Activated T-cell treated with anti-CD3 and anti-CD28 coated beads, Interleukin-2, amount 50 U/mL, for 1 hour (primary cell): ENCODE results near the gene NPPC.
A peak's percentile ranks its signal among the peaks of the same experiment; 100 is the strongest.

Experiments
- DNase-seq: peaks from one replicate; pipeline ENCODE4 v3.0.0-alpha.2; 2020

The NPPC gene

DNA sequence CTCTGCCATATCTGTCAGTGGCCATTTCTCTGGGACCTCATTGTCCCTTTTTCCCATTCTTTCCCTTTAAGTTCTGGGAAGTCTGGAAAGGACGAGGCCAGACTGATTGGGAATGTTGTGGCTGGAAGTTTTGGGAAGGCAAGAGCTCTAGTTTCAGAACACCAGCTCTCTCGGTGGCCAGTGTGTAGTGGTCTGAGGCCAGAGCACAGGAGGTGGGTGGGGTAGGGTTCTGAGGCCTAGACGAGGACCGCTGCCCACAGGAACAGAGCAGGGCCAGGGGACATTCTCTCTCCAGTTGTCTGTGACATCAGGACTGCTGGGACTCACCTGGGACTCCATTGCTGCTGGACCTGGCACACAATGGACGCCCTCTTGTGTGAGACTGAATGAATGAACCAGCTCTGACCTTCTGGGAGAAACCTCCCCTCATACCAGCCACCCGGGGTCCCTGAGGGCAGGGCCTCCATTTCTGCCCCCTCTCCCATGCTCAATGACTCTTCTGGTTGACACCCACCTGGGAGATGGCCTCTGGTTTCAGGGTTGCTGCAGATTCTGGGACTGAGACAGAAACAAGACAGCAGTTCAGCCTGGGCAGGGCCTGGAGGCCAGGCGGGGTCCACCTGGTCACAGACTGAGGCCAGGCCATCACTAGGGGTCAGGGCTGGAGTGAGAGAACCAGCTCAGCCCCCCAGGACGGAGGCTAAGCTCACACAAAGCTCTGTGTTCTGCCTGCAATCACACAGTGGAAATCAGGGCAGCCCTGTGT is 8.4 kb upstream of the NPPC start:
- DNase-seq = no peak

DNA sequence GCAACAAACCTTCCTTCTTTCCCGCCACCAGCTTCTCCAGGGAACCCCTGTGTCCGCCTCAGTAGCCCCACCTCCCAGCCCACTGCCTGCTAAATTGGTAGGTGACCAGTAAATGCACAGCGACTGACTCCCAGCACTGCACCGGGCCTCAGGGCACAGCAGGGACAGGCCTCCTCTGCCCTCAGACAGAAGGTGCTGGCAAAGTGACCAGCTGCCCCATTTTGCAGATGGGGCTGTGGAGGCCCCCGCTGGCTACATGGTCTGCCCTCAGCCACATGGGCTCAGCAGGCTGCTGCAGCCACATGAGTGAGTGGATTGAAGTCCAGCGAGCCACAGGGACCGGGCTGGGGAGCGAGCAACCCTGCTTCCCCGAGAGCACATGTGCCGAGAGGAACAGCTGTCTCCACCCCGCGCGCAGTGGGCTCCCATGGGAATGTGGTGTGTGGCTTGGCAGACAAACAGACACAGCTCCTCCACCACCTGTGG is 7.8 kb upstream of the NPPC start:
- DNase-seq = no peak

DNA sequence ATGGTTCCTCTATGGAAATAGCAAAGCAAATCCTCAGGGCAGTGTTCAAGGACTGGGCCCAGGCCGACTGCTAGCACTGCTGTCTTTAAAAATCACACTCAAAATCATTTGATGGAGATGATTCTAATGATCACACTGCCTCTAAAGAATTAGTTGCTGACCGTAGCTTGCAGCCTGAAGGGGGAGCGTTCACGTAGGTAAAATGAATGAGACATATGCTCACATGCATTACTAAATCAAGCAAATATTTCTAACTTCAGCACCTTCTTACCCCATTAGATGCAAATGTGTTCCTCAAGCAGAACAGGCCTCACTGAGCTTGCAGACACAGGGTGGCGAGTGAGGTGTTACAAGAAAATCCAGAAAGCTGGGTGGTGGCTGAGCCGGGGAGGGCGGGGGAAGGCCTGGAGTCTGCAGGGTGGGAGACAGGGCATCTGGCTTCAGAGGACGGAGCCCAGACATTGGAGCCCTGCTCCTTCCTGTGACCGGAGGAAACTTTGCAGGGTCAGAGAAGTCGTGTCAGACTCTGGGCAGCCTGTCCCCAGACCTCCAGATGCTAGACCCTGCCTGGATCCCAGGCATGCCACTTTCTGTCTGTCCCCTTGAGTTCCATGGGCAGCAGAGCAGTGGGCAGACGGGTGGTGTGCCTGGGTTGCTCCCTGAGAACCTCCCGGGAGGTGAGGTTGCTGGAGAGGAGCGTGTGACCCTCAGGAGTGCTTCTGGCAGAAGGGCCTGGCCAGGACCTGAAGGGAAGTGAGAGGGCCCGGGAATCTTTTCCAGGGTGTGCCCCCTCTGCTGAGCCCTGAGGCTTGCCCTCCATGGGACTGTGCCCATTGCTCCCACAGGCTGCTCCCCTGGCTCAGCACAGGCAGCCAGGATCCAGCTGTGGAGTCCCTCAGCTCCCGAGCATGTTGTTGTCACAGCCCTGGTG is 7.1 kb upstream of the NPPC start:
- no peak for DNase-seq

DNA sequence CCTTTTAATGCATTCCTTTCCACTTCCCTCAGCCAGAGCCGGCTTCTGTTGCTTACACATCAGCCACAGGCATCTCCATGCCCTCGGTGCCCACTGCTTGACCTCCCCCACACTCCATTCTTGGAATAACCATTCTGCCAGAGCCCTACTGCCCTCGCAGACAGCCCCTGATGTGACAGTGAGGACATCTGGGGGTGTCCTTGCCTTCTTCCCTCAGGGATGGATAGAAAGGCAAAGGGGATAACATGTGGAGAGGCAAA is 6.4 kb upstream of the NPPC start:
- DNase-seq = no peak

DNA sequence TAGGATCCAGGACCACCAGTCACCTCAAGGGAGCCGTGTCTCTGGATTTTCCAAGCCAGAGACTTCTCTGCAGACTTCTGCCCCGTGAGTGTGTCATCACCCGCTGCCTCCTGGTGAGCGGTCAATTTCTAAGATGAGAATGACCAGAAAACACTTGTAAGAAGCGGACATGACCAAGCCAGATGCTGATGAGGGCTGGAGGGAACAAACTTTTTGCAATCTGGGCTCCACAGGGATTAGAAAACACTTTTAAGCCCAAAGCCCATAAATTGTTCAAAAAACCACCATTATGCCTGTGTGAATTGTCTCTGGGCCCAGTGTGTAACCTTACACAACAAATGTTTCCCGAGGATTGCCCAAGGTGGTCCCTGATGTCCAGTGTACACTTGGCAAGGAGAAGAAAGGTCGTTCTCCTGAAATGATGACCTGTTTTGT is 5.3 kb upstream of the NPPC start:
- DNase-seq = no peak

DNA sequence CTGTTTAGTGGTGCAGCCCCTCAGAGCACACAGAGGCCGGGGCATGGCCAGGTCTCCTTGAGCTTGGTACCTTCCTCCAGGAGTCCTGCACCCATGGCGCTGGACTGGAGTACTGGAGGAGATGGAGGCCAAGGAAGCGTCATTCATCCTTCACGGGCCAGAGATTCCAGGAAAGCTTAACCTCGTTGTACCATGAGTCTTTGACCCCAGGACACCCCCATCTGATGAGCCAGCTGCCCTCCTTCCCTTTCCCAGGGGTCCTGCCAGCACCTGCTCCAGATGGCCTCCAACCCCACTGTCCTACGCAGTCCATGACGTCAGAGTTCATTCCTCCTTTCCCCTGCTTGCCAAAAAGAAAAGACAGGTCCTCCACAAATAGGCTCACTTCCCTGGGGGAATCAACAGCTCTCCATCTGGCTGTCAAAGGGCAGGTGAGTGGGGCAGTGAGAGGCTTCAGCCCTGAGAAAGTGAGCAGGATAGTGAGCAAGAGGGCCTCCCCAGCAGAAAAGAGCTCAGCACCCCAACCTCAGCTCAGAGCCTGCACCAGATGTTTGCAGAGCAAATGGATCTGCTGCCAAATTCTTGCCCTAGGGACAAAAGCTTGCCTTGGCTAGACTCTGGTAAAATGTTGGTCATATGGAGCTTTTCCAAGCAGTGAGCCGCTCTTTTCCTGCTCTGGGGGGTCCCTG is 4.5 kb upstream of the NPPC start:
- no peak for DNase-seq

DNA sequence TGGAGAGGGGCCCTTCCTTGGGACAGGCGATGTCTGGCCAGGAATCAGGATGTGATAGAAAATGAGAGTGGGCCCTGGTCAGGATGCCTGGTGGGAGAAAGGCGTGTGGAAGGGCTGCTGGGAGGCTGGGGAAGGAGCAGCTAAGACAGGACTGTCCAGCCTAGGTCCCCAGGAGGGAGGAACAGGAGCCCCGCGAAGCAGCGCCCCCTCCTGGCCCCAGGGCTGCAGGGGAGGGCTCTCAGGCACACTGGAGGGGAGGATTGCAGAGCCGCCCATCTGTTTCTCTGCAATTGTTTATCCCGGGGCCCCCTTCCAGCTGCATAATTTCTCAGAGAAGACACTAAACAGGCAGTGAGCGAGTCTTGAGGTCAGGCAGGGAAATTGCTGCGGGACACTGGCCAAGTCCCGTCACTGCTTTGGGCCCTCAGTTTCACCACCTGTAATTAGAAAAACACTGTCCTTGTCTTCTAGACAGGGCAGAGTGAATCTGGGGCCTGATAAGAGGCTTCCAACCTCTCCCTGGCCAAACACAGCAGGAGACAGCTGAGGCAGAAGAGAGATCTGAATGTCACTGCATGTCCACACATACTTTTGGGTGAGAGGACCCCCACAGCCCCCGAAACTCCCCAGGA is 3.9 kb upstream of the NPPC start:
- DNase-seq = no peak

DNA sequence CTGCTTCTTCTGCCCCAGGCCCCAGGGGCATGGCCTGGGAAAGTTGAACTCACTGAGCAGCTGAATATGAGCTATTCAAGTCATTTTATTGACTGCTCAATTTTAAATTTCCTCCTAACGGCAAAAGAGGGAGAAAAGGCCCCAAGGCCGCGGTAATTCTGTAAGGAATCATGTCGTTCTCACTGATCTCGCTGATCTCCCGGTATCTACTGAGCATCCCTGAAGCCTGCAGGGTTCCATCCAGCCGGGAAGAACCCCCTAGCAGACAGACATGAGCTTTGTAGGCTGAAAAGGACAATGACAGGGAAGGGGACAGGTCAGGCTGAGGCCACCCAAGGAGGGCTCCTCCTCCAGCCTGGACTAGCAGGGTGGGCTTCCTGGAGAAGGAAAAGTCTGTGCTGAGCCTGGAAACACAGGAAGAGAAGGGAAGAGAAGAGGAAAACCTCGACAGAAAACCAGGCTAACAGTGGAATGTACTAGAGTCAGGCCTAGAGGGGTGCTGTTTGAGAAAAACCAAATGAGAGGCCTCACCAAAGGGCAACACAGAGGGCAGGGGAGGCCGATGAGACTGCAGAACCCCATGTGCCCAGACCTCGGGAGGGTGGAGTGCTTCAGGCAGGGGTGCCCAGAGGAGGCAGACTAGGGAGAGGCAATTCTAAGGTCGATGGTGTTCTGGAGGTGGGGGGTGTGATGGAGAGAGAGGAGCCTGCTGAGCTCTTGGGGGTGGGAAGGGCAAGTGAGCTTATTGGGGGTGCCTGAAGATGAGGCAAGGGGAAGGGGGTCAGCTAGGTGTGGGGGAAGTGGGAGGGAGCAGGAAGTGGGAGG is 2.9 kb upstream of the NPPC start:
- DNase-seq = no peak

DNA sequence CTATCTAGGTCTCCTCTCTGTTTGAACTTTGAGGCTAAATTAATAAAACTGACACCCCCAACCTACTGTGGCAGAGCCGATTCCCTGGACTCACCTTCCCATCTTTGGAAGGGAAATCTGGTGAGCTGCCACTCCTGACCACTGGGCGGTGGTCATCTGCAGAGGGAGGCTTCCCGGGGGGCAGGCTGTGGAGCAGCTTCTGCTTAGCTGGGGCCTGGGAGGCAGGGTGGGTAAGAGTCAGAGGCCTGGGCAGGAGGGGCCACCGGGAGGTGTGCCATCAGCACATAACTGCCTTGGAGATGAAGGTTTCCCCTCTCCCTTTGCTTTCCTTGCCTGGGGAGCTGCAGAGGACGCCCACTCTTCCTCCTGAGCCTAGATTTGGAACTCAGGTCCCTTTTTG is 2.3 kb upstream of the NPPC start:
- no peak for DNase-seq

DNA sequence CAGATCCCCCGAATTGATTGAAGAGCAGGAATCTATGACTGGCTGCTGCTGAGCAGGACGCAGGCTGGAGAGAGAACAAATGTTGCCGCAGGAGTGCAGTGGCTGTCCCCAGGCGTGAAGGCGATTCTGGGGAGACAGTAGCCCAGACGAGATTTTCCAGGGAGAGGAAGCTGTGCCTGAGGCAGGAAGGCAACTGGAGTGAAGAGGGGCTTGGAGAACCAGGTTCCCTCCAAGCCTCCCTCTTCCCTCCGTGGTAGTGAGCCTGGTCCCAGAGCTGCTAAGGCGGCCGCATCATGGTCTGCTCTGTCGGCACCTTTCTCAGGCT is 1.3 kb upstream of the NPPC start:
- DNase-seq = no peak

DNA sequence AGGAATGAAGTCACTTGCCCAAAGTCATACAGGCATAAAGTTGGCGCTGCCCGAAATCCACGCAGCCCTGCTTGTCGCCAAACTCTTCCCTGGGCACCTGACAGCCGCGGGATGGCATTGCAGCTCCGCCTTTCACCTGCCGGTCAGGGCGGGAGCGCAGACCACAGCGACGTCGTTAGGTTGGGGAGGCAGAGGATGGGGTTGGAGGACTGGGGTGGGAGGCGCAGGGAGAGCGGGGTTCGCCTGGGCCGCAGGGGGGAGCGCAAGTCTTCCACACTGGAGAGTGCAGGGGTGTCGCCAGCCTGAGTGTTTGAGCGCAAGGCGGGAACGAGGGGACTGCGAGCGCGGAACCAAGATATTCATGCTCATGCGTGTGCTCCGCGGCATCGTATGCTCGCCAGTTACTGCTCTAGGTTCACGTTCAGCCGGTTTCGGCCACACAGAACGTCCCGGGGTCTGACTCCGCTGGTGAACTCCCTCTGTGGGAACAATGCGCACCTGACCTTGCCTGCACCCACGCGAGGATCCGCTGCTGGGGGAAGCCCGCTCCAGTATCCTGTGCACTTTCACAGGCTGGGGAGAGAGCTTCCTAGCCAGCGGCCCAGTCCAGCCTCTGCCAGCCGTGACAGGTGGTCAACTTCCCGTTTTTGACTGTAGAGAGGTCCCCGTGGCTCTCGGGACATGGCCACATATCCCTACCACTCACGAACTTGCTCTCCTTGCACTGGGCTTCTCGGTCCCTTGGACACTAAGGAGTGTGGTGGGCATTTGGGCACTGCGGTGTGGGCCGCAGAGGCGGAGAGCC is 767 bp upstream of the NPPC start:
- DNase-seq = no peak

DNA sequence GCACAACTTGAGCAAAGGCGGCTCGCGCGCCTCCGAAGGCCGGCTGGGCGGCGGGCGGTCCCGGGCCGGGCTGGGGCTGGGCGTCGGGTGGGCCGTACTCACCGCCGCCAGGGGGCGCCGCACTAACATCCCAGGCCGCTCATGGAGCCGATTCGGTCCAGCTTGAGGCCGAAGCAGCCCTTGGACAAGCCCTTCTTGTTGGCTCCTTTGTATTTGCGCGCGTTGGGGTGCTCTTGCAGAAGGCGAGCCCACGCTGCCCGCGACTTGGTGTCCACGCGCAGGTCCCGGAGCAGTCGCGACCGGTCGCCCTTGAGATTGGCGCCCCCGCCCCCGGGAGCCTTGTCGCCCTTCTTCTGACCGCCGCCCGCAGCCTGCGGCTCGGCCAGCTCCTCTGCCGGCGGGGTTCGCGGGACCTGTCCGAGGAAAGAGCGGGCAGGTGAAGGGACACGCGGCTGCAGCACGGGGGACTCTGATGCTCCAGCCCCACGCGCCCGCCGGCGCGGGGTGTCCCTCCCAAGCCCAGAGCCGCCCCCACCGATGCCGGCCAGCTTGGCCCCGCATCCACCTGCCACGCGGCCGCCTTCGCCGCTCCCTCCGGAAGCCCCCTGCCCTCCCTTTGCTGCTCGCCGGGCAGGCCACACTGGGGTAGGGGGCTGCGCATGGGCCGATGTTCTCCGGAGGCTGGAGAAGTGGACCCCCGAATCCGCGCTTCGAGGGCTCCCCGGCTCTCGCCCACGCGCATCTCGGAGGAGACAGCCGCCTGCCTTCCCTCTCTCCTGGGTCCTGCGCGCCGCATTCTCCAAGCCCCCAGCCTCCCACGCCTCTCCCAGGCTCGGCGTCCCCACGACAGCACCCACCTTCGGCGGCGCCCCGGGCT is 655 bp downstream of the NPPC start:
- peak; percentile 74 for DNase-seq

DNA sequence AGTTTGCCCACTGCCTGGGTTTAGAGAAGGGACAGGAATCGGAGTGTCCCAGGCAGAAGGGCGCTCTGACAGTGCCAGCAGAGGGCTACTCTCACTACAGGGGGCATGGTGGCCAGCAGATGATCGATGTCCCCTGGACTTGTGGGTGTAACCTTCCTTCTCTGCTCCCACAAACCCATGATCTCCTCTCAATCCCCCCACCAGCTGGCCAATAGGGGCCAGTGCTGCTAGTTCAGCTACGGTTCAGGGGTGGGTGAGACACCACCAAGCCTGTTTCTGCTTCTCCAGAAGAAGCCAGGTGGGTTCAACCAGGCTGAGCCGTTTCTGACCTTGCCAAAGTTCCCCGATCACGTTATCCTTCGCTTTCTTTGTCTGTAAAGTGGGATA is 1.3 kb downstream of the NPPC start:
- no peak for DNase-seq

DNA sequence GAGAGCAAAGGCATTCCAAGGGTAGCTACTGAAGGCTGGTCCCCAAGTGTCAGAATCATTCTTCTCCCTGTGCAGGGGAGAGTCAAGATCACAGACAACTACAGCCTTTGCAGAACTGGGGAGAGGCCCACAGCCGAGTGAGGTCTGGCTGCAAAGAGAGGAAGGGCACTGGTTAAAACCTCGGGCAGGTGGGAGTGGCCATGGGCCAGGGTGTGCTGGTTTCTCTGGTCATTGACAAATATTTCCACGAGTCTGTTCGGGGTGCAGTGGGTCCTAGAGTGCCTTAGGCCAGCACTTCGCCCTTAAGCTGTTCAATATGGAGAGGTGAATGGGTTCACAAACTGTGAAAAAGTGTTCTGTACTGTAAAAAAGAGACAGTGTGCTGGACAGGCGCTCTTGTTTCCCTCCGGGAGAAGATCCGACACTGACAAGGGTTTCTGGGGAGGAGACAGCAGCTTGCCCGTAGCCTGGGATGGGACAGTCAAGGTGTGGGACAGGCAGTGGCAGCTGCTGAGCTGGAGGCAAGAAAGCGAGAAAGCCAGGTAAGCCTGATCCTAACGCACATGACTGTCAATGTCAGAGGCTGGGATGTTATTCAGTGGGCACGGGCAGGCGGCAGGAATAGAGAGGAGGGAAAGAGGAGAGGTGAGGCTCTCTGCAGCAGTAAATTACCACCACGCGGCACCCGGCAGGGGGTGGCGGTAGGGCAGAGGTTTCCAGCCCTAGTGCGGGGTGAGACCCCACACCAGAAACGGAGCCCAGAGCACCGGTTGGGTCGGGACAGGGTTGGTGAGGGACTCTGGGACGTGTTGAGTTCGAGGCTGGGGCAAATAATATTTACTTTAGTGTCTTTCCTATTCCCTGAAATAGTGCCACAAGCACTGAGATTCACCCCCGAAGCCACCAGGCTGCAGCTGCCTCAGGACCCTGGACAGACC is 2.0 kb downstream of the NPPC start:
- no peak for DNase-seq

DNA sequence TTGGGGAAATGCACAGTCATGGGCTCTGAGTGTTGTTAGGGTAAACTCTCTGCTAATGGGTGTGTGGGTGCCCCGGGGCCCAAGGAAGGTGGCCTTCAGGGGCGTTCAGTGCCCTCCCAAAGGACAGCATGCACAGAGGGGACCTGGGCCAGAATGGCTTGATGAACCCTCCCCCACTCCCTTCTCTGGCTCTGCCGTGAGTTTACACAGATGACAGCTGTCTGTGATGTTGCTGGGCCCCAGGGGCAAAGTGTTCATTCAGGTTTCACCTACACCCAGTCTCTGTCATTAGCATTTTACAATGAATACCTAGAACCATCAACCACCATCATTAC is 3.2 kb downstream of the NPPC start:
- DNase-seq = no peak

DNA sequence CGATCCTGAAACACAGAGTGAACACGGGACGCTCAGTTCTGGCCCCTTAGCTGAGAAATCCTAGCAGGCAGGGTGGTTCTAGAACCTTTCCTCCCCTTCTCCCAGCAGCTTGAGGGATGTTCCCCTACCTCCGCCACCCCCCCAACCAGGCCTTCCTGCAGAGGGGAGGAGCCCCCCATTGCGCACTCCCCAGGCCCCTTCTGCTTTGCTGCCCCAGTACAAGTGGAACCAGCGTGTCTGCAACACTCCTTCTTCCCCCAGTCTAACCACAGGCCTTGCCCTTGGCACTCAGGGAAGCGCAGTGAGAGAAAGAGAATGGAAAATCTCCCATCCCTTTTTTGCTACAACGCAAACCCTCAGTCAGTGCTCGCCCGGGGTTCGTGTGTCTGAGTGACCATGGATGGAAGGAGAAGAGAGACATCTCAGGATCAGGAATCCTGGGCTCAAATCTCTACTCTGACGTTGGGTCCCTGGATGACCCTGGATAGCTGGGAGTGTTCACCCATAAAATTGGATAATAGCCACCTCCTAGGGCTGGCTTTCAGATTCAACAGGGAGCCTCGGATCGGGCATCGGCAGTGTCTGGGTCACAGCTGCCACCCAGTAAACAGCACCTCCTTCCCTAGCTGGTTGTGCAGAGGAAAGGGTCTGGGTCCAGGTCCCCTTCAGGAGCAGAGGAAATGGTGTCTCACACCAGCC is 3.7 kb downstream of the NPPC start:
- DNase-seq = no peak

DNA sequence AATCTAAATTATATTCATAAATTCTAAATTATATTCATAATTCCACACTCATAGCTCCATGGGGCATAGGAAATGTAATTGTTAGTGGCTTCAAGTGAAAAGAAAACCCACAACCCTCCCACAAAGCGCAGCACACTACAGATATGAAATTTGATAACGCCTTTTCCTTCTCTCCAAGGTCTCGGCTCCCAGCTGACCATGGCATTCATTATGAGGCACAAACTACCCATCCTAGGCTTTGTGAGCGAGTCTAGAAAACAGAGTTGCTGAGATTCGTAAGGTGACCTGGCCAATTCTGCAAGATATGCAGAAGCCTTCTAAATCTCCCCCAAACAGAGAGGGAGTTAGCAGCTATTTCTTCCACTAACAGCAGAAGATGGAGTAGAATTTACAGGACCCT is 5.4 kb downstream of the NPPC start:
- no peak for DNase-seq

DNA sequence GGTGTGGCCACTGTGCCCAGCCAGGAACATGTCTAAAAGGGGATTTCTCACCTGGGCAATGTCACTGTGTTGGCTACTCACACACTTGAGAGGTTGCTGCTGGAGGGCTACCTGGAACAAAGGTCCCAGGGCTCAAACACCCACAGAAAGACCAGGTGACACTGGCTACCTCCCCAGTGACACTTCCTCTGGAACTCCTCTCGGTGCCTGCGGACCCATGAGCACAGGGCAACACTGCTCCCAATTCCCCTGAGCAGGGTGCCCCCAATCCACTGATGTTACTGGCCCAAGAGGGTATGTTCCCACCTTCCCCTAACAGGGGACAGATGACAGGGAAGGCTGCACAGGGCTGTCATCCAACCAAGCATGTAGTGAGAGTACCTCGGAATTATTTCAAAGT is 5.8 kb downstream of the NPPC start:
- no peak for DNase-seq
